ENCODE results near the gene HES6.

HES6 gene

DNA sequence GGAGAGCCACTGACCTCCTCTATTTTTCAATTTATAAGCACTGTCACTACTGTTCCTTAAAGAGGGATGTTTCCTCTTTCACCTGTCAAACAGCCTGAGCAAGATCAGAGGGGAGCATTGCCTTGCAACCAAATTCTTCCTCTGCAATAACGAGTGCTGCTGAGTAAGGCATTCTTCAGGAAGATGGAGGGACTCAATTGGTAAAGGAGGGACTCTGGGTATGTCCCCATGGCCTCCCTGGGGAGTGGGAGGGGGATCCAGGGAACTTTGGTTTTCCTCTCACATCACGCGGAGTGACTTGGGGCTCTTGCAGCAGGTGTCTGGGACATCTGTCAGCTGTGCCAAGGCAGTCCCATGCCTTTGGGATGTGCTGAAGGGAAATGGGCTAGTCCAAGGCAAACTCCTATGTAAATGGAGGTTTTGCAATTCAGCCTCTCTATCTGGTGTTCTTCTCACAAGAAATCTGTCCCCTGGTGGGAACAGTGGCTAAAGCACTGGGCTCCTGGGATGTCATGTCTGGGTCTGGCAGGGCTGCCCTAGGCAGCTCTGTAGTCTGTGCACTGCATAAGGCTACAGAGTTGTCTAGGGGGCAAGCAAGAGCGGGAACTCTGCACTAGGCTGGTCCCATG lies 14.4 kb upstream of the HES6 start:
- DNase-seq (ENCODE audit: low read depth in 2 of 2), result no peak

DNA sequence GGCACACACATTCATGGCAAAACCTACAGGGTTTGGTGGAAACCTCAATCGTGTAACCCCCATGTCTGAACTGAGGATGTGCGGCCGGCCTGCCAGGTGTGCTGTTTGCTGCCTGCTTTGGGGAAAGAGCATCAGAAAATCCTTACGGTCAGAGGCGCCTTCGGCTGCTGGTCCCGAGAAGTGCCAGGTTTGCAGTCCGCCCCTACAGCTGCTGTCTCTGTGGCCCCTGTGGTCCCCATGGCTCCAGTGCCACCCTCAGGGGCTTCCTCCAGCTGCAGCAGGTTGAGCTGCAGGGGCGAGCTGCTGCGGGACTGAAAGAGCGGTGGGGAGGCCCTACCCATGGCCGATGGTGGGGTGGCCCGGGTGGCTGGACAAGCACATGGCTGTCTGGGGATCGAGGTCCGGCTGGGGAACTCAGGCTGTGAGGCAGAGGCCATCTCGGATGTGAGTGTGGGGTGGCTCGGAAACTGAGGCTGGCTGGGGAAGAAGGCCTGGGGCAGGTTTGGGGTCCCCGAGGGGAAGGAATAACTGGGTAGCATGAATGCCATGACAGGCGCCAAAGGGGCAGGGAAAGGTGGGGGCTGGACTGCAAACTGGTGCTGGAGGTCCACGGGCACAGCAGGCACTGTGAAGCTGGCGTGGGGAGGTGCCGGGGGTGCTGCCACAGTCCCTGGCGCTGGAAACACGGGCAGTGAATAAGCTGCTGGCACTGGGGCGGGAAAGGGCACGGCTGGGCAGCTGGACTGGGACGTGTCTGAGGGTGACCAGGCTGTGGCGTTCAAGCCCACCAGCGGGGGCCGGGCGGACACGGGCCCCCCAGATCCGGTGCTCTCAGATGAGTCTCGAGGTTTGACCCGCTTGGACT lies 13.2 kb upstream of the HES6 start:
- no peak for DNase-seq (ENCODE audit: low read depth in 2 of 2)

DNA sequence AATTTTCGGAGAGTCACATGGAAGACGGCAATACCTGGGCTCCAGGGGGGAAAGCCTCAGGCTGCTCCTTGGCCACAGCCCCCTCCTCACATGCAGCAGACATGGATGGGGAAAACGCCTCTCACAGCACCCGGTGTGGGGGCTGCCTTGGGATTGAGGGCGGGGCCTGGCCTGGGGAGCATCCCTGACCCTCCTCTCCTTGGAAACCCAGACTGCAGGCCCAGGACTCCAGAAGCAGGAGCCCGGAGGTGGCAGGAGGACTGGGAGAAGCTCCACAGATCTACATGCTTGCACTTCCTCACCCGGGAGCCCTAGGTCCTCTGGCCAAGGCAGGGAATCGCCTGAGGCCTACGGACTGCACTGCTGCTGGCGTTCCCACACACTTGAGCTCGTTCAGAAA lies 12.1 kb upstream of the HES6 start:
- no peak for DNase-seq (ENCODE audit: low read depth in 2 of 2)

DNA sequence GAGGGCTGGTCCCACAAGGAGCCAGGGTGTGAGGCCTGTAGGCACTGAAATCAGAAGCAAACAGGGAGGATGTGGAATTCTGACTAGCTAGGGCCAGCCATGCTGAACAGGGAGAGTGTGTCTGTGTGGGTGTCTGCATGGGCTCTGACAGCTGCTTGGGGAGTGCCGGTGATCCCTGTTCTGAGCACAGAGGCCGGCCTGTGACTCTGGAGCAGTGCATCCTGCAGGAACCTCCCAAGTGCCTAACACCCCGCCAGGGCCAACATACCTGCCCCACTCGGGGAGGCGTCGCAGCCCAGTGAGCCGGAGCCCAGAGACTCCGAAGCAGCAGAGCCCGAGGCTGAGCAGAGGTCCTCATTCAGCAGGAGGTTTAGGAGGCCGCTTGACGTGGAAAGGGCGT lies 11.5 kb upstream of the HES6 start:
- DNase-seq (ENCODE audit: low read depth in 2 of 2), result no peak

DNA sequence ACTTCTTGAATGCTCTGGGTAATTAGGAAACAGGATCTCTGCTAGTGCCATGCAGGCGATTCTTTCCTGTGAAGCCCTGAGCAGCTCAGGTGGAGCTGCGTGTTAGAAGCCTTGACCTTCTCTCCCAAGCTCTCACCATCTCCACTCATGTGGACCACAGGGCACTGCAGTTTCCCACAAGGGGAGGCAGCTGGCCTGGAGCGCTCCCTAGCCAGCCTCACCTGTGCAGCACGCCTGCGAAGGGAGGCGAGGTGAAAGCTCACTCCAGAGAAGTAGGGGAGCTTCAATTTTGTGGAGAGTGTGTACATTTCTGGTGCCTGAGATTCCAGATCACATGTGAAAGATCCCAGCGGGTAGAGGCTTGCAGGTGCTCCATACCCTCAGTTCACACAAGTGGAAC lies 11.1 kb upstream of the HES6 start:
- DNase-seq (ENCODE audit: low read depth in 2 of 2), result no peak

DNA sequence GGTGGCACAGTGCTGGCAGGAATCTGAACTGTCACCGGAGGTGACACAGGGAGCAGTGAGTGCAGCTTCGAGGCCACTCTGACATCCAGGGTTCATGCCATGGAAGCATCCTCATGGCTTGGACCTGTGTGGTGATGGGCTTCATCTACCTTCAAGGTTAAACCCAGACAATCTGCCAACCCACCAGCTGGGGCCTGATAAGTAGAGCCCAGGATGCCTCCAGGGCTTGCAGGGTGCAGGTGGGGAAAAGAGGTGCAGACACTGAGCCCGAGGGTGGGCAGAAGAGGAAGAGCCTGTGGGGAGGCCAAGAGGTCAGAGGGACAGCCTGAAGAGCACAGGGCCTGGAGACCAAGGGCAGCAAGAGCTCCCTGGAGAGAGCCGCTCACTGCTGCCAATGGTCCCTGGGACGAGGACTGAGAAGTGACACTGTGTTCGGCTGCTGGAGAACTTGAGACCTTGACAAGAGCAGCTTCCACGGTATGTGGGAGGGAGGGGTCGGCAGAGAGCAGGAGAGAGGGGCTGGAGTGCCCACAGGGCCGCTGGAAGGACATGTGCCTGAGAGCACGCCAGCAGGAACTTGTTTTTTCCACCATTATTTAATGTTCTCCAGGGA lies 8.1 kb upstream of the HES6 start:
- no peak for DNase-seq (ENCODE audit: low read depth in 2 of 2)

DNA sequence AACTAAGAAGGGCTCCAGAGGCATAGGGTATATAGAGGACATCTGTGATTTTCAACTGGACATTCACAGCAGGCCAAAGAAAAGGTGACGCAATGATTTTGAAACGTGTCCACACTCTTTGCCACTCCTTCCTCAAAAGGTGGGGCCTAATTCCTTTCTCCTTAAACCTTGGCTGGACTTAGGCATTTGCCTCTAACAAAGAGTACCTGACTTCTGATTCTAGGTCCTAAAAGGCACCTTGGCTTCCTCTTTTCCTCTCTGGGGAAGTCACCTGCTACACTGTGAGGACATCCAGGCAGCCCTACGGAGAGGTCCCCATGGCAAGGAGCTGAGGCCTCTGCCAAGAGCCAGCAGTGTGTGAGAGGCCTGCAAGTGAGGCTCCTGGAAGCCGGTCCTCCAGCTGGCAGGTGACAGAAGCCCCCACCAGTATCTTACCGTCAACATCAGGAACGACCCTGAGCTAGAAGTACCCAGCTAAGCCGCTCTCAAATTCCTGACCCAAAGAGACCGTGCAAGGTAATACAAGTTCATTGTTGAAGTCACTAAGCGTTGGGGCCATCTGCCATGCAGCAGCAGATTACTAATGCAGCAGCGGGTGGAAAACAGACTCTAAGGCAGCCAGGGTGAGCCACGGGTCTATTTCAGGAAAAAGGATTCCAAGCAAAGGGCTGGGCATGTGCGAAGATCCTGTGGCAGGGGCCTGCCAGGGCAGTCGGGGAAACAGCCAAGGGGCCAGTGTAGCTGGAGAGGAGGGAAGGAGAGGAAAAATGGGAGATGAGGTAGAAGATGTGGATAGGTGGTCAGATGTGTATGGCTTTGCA lies 7.4 kb upstream of the HES6 start:
- DNase-seq (ENCODE audit: low read depth in 2 of 2), result no peak

DNA sequence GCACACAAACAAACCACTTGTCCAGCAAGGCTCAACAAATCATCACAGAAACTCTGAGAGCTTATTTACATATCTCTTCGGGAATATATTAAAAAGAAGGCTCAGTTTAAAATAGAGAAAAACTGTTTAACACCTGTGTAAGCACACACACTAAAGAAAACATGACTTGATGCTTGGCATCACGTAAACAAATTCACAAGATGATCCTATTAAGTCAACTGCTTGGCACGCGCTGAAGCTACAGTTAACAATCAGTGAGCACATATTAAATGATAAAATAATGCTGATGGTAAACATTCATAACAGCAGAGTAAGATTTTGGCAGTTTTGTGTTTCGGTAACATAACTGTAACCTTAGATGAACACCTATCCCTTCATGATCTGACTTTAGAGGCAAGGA lies 4.3 kb upstream of the HES6 start:
- DNase-seq (ENCODE audit: low read depth in 2 of 2), result no peak

DNA sequence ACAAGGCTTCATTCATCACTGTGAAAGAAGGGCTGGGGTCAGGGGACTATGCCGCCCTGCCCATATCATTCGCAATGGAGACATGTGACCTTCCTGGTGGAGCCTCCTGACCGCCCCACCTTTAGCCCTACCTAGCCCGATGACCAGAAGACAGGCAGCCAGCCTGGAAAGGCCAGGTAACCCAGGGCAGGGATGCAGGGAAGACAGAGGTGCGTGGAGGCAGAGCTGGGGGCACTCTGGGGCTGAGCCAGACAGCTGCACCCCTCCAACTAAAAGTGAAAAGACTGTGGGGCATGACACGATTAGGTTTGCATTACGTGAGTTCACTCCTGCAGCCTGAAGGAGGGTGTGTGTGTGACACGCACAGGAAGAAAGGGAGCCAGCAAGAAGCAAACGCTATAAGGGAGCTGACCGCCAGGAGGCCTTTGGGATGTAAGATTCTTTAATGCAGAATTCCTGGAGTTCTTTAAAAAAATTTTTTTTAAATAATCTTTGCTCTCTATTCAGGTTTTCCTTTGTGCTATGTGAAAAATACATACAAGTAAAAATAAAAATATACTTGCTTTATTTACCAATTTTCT lies 3.7 kb upstream of the HES6 start:
- no peak for DNase-seq (ENCODE audit: low read depth in 2 of 2)

DNA sequence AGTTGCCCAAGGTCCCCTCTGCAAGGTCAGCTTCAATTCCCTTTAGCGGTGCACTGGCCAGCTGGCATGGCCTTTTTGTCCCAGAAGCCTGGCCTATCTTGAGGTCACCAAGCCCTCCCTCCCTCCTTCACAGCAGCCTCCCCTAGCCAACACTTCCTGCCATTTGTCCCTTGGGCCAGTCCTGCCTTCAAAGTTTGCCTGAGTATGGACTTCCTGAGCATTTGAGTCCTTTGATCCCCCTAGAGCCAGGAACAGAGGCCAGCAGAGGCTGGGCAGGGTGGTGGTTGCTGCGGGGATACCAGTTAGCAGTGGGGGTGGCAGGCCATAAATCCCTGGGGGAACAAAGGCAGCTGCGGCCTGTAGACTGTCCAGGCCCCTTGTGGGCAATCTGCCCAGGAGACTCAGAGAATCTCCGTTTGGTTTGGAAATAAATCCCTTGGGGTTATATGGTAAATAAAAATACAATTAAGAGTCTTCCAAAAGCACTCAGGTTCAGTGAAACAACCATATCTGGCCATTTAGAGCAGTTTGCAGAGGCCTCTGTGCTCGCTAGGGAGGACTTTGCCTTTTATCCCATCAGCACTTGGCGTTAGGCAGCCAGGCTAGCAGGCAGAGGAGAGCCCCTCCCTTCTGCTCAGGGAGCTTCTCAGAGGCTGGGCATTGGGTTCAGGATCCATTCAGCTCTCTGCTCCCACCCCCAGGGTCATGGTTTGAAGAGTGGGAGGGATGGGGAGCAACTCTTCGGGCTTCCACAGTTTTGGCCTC lies 3.1 kb upstream of the HES6 start:
- DNase-seq (ENCODE audit: low read depth in 2 of 2), result no peak

DNA sequence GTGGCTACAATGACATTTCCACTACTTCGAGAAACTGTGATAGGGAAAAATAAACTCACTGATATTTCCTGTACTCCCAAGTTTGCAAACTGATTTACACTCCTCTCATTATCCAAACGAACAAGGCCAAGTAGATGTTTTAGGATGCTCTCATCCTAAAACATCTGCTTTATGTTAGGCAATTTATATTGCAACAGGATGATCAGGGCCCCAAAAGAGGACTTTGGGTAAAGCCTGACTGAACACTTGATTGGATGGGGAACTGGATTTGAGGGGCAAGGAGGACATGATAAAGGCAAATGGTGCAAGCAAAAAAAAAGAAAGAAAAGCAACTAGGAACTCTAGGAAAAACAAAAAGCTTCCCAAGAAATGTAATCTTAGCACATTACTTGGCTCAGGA lies 2.1 kb upstream of the HES6 start:
- no peak for DNase-seq (ENCODE audit: low read depth in 2 of 2)

DNA sequence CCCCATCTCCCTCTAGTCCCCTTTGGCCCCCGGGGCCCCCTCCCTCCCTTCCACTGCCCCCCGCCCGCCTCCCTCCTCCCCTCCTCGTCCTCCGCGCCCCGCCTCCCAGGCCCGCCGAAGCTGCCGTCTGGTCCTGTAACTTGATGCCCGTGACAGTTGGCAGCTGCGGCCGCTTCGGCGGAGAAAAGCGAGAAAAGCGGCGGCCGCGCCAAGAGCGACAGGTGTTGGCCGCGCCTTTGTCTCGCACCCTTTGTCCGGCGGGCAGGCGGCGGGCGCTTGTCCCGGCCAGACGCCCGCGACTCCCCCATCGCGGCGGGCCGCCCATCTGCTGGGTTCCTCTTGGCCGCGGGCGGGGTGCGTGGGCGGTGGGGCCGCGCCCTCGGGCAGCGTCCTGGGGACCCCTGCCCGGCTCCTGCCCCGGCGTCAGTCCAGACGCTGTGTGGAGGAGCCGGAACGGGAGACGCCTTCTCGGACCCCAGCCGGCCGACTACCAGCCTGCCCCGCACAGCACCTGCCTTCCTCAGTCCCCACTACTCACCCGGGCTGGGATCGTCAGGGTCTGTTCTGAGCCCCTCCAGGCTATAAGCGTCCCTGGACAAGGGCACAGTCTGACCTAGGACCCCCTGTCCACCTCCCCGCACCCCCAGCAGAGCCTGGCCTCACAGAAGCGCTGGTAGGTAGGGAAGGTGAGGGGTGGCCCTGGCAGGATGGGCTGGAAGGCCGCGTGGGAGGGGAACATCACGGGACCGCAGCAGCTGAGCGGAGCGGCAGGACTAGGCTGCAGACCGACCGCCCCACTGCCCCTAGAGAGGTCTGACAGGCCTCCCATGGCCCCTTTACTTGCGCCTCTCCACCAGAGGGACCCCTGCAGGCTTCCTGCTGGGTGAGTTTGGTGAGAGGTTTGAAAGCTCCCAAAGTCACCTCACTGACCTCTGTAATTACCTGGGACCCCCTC lies 1.2 kb upstream of the HES6 start:
- DNase-seq (ENCODE audit: low read depth in 2 of 2), result no peak

DNA sequence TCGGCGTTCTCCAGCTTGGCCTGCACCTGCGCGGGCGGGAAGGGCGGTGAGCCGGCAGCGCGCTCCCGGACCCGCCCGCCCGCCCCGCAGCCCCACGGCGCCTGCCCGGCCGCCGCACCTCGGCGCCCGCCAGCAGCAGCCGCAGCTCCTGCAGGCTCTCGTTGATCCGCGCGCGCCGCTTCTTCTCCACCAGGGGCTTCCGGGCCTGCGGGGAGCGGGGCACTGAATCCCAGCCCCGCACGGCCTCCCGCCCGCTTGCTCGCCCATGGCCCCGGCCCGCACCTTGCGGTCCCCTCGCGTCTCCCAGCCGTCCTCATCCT lies 335 bp downstream of the HES6 start:
- DNase-seq (ENCODE audit: low read depth in 2 of 2), result peak in 1 of 2 donors; percentile 33

DNA sequence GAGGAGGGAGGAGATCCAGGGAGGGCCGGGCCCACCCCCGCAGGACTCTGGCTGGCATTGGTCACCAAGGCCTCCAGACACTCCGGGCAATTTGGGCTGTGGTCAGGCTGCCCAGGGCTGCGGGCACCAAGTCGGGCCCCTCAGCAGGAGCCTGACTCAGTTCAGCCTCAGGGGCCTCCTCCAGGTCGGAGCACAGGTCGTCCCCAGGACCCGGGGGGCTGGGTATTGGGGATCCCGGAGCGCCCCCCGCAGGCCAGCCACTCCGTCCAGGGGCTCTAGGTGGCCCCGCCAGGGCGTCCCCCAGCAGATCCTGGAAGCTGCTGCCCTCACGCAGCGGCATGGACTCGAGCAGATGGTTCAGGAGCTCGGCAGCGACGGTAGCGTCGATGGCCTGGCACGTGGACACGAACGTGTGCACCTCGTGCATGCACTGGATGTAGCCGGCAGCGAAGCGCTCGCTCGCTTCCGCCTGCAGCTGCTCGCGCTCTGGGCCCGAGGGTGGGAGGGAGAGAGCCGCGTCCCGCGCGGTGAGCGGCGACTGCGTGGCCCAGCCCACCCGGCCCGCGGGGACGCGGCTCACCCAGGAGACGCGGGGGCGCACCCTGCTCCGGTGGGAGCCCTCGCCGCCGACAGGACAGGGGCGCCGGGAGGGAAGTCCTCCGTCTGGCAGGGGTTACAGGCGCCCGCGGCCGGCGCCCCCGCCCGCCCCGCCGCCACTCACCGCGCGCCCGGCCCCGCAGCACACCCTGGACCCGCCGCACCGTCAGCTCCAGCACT lies 884 bp downstream of the HES6 start:
- no peak for DNase-seq (ENCODE audit: low read depth in 2 of 2)

DNA sequence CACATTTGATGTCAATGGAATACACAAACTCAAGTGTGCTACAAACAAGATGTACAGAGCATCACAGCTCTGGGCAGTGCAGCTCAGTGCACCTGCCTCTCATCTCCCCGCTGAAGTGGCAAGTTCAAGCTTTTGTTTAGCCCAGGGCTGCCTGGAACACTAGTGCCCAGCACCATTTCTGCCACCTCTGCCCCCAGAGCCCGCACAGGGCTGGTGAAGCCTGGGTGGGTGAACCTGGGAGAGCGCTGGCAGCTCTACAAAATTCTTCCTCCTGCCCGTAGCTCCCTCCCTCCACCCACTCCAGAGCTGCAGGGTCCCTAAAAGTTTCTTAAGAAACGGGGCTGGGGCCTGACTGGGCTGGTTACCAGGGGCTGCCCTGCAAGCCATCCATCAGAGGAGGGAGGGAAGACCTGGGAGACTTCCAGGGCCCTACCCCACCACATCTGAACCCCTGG lies 1.5 kb downstream of the HES6 start:
- no peak for DNase-seq (ENCODE audit: low read depth in 2 of 2)

DNA sequence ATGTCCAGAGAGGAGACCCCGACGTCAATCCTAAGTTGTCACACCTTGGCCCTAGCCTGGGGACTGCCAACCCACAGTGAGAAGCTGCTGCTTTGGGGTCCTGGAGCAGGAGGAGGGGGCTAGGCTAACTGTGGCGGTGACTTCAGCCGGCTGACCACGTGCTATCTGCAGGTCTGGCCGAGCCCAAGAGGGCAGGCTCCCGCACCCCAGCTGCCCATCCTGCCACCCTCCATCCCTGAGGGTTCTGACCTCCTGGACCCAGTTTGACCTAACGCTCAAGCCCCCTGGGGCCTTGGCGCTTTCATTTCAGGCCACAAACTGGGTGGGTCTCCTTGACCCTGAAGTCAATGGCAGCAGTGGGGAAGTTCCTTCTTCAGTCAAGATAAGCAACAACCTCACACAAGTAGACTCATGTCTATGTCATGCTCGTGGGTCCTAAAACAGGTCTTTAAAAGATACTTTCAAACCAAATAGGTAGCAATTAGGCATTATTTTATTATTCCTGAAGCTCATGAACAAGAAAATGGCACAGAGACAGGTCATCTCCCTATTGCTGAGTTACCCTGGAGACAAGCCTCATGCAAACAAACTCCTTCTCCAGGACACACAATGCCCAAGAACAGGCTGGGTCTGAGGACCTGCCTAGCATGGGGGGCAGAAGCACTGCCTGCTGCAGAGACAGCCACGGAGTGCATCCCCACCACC lies 2.3 kb downstream of the HES6 start:
- DNase-seq (ENCODE audit: low read depth in 2 of 2), result no peak

DNA sequence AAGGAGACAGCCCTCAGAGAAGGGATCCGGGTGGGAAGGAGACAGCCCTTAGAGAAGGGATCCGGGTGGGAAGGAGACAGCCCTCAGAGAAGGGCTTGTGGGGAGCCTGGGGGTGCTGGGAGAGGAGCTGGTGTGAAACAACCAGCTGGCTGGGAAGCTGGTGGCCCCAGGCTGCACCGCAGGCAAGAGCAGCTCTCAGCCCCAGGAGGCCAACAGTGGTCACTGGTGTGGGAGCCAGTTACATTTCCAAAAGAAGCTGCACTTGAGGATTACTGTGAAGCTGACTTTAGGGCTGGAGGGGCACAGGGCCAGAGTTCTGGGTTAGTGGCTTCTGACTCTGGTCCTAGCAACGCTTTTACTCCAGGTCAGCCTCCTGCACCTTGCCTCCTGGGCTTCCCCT lies 3.3 kb downstream of the HES6 start:
- DNase-seq (ENCODE audit: low read depth in 2 of 2), result no peak

DNA sequence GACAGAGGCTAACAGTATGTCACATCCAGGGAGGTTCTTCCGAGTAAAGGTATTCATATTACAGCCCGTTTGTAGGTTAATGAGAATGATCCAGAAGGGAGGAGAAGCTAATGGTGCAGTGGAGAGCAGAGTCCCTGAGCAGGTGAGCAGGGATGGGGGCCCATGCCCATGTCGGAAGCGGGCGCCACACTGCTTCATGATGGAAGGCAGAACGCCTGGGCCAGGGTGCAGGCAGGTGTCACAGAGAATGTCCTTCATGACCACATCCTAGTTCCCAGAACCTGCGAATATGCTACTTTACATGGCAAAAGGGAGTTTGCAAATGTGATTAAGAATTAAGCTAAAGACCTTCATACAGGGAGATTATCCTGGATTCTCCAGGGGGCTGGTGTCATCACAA lies 4.0 kb downstream of the HES6 start:
- DNase-seq (ENCODE audit: low read depth in 2 of 2), result no peak

DNA sequence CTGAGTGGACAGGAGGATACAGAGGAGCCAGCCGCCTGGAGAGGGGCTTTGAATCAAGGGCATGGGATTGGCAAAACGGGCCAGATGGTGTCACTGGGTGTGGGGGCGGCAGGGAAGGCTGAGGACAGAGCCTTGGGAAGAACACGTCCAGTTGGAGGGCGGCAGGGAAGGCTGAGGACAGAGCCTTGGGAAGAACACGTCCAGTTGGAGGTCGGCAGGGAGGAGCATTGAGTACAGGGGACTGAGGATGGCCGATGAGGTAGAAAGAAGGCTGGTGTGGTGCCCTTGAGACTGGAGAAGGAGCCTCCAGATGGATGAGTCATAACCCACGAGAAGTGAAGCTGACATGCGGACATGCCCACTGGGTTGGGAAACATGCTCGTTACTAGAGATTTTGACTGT lies 4.5 kb downstream of the HES6 start:
- DNase-seq (ENCODE audit: low read depth in 2 of 2), result no peak
